HEK293T (cell line): ENCODE results near the gene FAS.

Source experiments
- ARNT ChIP-seq: fragments of 450-650 bp; IDR thresholded peaks from 2 replicates; pipeline ENCODE4 v1.6.1; 2017; ENCODE audit warnings: mild to moderate bottlenecking
- BHLHE40 ChIP-seq: fragments of 450-650 bp; IDR thresholded peaks from 2 replicates; pipeline ENCODE4 v1.6.1; 2016; ENCODE audit warnings: mild to moderate bottlenecking, moderate library complexity, borderline replicate concordance
- FOXA1 ChIP-seq: fragments of 450-650 bp; IDR thresholded peaks from 2 replicates; pipeline ENCODE4 v1.6.1; 2016; ENCODE audit warnings: mild to moderate bottlenecking
- FOXK2 ChIP-seq: fragments of 450-650 bp; IDR thresholded peaks from 2 replicates; pipeline ENCODE4 v1.6.1; 2016; ENCODE audit warnings: mild to moderate bottlenecking
- FOXM1 ChIP-seq: fragments of 450-650 bp; IDR thresholded peaks from 2 replicates; pipeline ENCODE4 v1.6.1; 2017; ENCODE audit warnings: mild to moderate bottlenecking, borderline replicate concordance
- L3MBTL2 ChIP-seq: fragments of 450-650 bp; conservative IDR thresholded peaks from 2 replicates; pipeline ENCODE4 v1.6.1; 2016; ENCODE audit warnings: mild to moderate bottlenecking
- LEF1 ChIP-seq: fragments of 450-650 bp; IDR thresholded peaks from 2 replicates; pipeline ENCODE4 v1.6.1; 2017; ENCODE audit warnings: mild to moderate bottlenecking, borderline replicate concordance
- NFRKB ChIP-seq: fragments of 450-650 bp; IDR thresholded peaks from 2 replicates; pipeline ENCODE4 v1.6.1; 2016; ENCODE audit warnings: mild to moderate bottlenecking, moderate library complexity
- SP1 ChIP-seq: fragments of 450-650 bp; IDR thresholded peaks from 2 replicates; pipeline ENCODE4 v1.6.1; 2017
- SUZ12 ChIP-seq: fragments of 450-650 bp; IDR thresholded peaks from 2 replicates; pipeline ENCODE4 v1.6.1; 2016; ENCODE audit warnings: mild to moderate bottlenecking
- TARDBP ChIP-seq: fragments of 450-650 bp; IDR thresholded peaks from 2 replicates; pipeline ENCODE4 v1.6.1; 2016

DNA sequence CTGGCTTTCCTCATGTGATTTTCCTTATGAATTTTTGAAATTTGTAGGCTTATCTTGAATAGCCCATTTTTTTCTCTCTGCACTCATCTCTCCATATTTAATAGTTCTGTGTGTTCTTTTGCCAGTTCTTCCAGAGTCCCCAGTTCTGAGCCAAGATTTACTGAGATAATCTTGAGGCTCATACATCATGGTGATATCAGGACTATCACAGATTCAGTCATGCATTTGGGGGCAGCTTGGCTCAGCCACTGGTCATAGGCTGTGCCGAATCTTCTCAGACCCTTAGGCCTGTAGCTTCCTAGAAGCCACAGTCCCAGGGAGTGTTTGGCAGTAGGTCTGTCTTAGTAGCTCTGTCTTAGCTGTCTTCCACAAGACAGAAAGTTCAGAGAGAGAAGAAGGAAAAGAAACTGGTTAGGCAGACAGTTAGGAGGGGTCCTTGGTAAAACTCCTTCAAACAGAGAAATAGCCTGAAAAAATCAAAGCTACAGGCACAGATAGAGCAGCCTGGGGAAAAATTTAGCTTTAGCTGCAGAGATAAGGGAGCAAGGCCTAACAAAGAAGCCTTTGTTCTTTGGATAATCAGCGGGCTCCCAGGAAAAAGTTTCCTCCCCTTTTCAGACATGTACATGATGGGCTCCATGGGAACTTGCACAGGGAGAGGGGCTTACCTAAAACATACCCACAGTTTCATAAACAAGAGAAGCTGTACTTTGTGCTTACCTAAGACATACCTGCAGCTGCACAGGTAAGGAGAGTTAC is 29.1 kb downstream of the FAS start:
- TF ChIP-seq TARDBP (no peak), SP1 (no peak), SUZ12 (no peak), FOXM1 (no peak), FOXA1 (no peak), ARNT (no peak), FOXK2 (no peak), LEF1 (no peak), NFRKB (no peak), L3MBTL2 (no peak), BHLHE40 (no peak)
